Activated T-cell treated with anti-CD3 and anti-CD28 coated beads, Interleukin-2, amount 50 U/mL, for 4 hours (primary cell): ENCODE results near the gene RRP15. TPM values are rescaled to one million over a fixed set of nuclear protein-coding genes. Genes with fewer than 3 reads are reported as not detected.

ENCODE experiments used
- ATAC-seq, 2 donors: fragments of 200-7000 bp; cut with Tn5 transposase; one replicate each; pipeline ENCODE4 v1.10.0; 2021
- DNase-seq: peaks from one replicate; pipeline ENCODE4 v3.0.0-alpha.2; 2020
- H3K27me3 Mint-ChIP-seq: one replicate; pipeline ENCODE4 v1.8.0; 2021; ENCODE audit warnings: low read depth, mixed read lengths
- H3K36me3 Mint-ChIP-seq: one replicate; pipeline ENCODE4 v1.8.0; 2022; ENCODE audit warnings: mixed read lengths; ENCODE audit not compliant: insufficient read depth
- H3K4me1 Mint-ChIP-seq: one replicate; pipeline ENCODE4 v1.8.0; 2021; ENCODE audit warnings: low read depth, mixed read lengths
- H3K4me3 Mint-ChIP-seq: one replicate; pipeline ENCODE4 v1.8.0; 2021; ENCODE audit warnings: mild to moderate bottlenecking, moderate library complexity, mixed read lengths
- H3K9me3 Mint-ChIP-seq: one replicate; pipeline ENCODE4 v1.8.0; 2021; ENCODE audit warnings: mixed read lengths
- total RNA-seq, 3 donors: library from RNA; stranded (reverse); gene quantifications; one replicate each; pipeline ENCODE4 v1.2.1, GENCODE V29; 2021

RRP15 gene
- total RNA-seq, 3 donors from 2014 or later = 55.8 to 73.9 (median 71.9) TPM

- no peaks in the 10 kb centered on the region for H3K4me1 Mint-ChIP-seq
- ATAC-seq = no peak
- peaks cover 8% of the 10 kb centered on the region for H3K27me3 Mint-ChIP-seq
- H3K9me3 Mint-ChIP-seq = no peaks in the 10 kb centered on the region
- no peak overlapping the region for H3K4me3 Mint-ChIP-seq
- H3K36me3 Mint-ChIP-seq = peaks cover 15% of the 10 kb centered on the region
- DNase-seq = no peak
Measured at GRCh38 chr1:218339267-218339831, 54.3 kb downstream of the RRP15 start.

- ATAC-seq (no peak), DNase-seq (no peak)
- Mint-ChIP-seq H3K4me1 (peaks cover 4% of the 10 kb centered on the region), H3K36me3 (peaks cover 11% of the 10 kb centered on the region), H3K9me3 (no peaks in the 10 kb centered on the region), H3K27me3 (peaks cover 11% of the 10 kb centered on the region), H3K4me3 (no peak overlapping the region)
Measured at GRCh38 chr1:218341325-218341724, 56.2 kb downstream of the RRP15 start.

- H3K9me3 Mint-ChIP-seq = no peaks in the 10 kb centered on the region
Measured at GRCh38 chr1:218342091-218342490, 57.0 kb downstream of the RRP15 start.

GRCh38 chr1:218344814-218345672 lies 60.0 kb downstream of the RRP15 start, which contains the start of gene TGFB2:
TSS of gene TGFB2 (plus strand) at chr1:218345336. CDS start at chr1:218346702, 1,366 bp downstream.
- H3K27me3 Mint-ChIP-seq = peaks cover 40% of the 10 kb centered on the region

More at GRCh38 chr1:218342091-218342490, 57.0 kb downstream of the RRP15 start:
- DNase-seq (no peak), ATAC-seq (no peak)
- peaks cover 11% of the 10 kb centered on the region for H3K36me3 Mint-ChIP-seq
- H3K27me3 Mint-ChIP-seq = peaks cover 18% of the 10 kb centered on the region
- peaks cover 12% of the 10 kb centered on the region for H3K4me1 Mint-ChIP-seq
- no peak overlapping the region for H3K4me3 Mint-ChIP-seq

GRCh38 chr1:218345673-218346390 lies 60.7 kb downstream of the RRP15 start:
- Mint-ChIP-seq H3K4me1 (peaks cover 27% of the 10 kb centered on the region), H3K27me3 (peaks cover 40% of the 10 kb centered on the region), H3K9me3 (no peaks in the 10 kb centered on the region), H3K36me3 (peaks cover 11% of the 10 kb centered on the region), H3K4me3 (no peak overlapping the region)
- DNase-seq = peak; percentile 20
- peak; percentile 72 to 79 for ATAC-seq

More at GRCh38 chr1:218344814-218345672, 60.0 kb downstream of the RRP15 start, which contains the start of gene TGFB2:
- Mint-ChIP-seq H3K4me1 (peaks cover 23% of the 10 kb centered on the region), H3K36me3 (peaks cover 11% of the 10 kb centered on the region), H3K9me3 (no peaks in the 10 kb centered on the region), H3K4me3 (no peak within 1 kb of the TSS)
- ATAC-seq (peak; percentile 69 to 72), DNase-seq (no peak)

GRCh38 chr1:218346391-218347204 lies 61.5 kb downstream of the RRP15 start:
- no peak for DNase-seq
- Mint-ChIP-seq H3K9me3 (no peaks in the 10 kb centered on the region), H3K36me3 (peaks cover 5% of the 10 kb centered on the region), H3K4me1 (peaks cover 35% of the 10 kb centered on the region), H3K27me3 (peaks cover 40% of the 10 kb centered on the region), H3K4me3 (no peak overlapping the region)
- ATAC-seq = no peak

GRCh38 chr1:218347336-218347722 lies 62.2 kb downstream of the RRP15 start:
- H3K36me3 Mint-ChIP-seq = peaks cover 3% of the 10 kb centered on the region
- H3K4me1 Mint-ChIP-seq = peaks cover 37% of the 10 kb centered on the region
- DNase-seq = no peak
- peaks cover 40% of the 10 kb centered on the region for H3K27me3 Mint-ChIP-seq
- no peaks in the 10 kb centered on the region for H3K9me3 Mint-ChIP-seq
- no peak for ATAC-seq
- no peak overlapping the region for H3K4me3 Mint-ChIP-seq

- H3K4me1 Mint-ChIP-seq = peaks cover 37% of the 10 kb centered on the region
- no peak for DNase-seq
- no peak overlapping the region for H3K4me3 Mint-ChIP-seq
- H3K9me3 Mint-ChIP-seq = no peaks in the 10 kb centered on the region
- H3K27me3 Mint-ChIP-seq = peaks cover 38% of the 10 kb centered on the region
- no peak for ATAC-seq
- H3K36me3 Mint-ChIP-seq = peaks cover 2% of the 10 kb centered on the region
Measured at GRCh38 chr1:218347723-218348627, 62.9 kb downstream of the RRP15 start.

- DNase-seq (no peak), ATAC-seq (no peak)
- no peaks in the 10 kb centered on the region for H3K9me3 Mint-ChIP-seq
- H3K4me1 Mint-ChIP-seq = peaks cover 37% of the 10 kb centered on the region
- H3K36me3 Mint-ChIP-seq = peaks cover under 1% of the 10 kb centered on the region
- H3K27me3 Mint-ChIP-seq = peaks cover 39% of the 10 kb centered on the region
- no peak overlapping the region for H3K4me3 Mint-ChIP-seq
Measured at GRCh38 chr1:218348628-218349071, 63.6 kb downstream of the RRP15 start.

GRCh38 chr1:218349348-218350034 lies 64.4 kb downstream of the RRP15 start:
- Mint-ChIP-seq H3K27me3 (peaks cover 39% of the 10 kb centered on the region), H3K9me3 (no peaks in the 10 kb centered on the region), H3K36me3 (no peaks in the 10 kb centered on the region), H3K4me1 (peaks cover 37% of the 10 kb centered on the region), H3K4me3 (no peak overlapping the region)
- DNase-seq = no peak
- ATAC-seq = no peak

- no peak for DNase-seq
- Mint-ChIP-seq H3K4me1 (peaks cover 37% of the 10 kb centered on the region), H3K9me3 (no peaks in the 10 kb centered on the region), H3K4me3 (no peak overlapping the region), H3K36me3 (no peaks in the 10 kb centered on the region), H3K27me3 (peaks cover 39% of the 10 kb centered on the region)
- ATAC-seq = no peak
Measured at GRCh38 chr1:218350035-218350525, 65.0 kb downstream of the RRP15 start.

GRCh38 chr1:218350801-218351266 lies 65.7 kb downstream of the RRP15 start:
- Mint-ChIP-seq H3K36me3 (no peaks in the 10 kb centered on the region), H3K4me3 (peak overlapping the region; percentile 70), H3K27me3 (peaks cover 39% of the 10 kb centered on the region), H3K4me1 (peaks cover 37% of the 10 kb centered on the region), H3K9me3 (no peaks in the 10 kb centered on the region)
- ATAC-seq = no peak
- DNase-seq = no peak
